Ascending aorta (tissue), 2 donors: ENCODE measurements around the gene CPNE6. TPM values are rescaled to one million over a fixed set of nuclear protein-coding genes. Genes with fewer than 3 reads are reported as not detected.

Source experiments
- DNase-seq, 2 donors: peaks; one replicate each; pipeline ENCODE4 v3.0.0-alpha.2; 2019; ENCODE audit warnings: low spot score in 2 of 2
- H3K27ac ChIP-seq, 2 donors: fragments of 200-600 bp; sonication (generic); one replicate each; pipeline ENCODE4 v1.5.1; 2016 to 2017; ENCODE audit warnings: mild to moderate bottlenecking in 1 of 2
- H3K27me3 ChIP-seq: fragments of 200-600 bp; sonication (generic); one replicate; pipeline ENCODE4 v1.5.1; 2017
- H3K36me3 ChIP-seq, 2 donors: fragments of 200-600 bp; sonication (generic); one replicate each; pipeline ENCODE4 v1.5.1; 2016
- H3K4me1 ChIP-seq, 2 donors: fragments of 200-600 bp; sonication (generic); one replicate each; pipeline ENCODE4 v1.5.1; 2016 to 2017; ENCODE audit warnings: mild to moderate bottlenecking in 1 of 2
- H3K4me3 ChIP-seq, 2 donors: fragments of 200-600 bp; sonication (generic); one replicate each; pipeline ENCODE4 v1.5.1; 2016 to 2017; ENCODE audit warnings: mild to moderate bottlenecking in 1 of 2
- H3K9me3 ChIP-seq, 2 donors: fragments of 200-600 bp; sonication (generic); one replicate each; pipeline ENCODE4 v1.5.1; 2016
- CTCF ChIP-seq, 3 experiments: fragments of 200-600 bp in 2 of 3; fragments of 450-650 bp in 1 of 3; sonication (generic) in 2 of 3; IDR thresholded peaks; one replicate each; pipeline ENCODE4 v1.5.1; 2016 to 2019; ENCODE audit warnings: antibody characterized with exemption in 3 of 3, mild to moderate bottlenecking in 1 of 3, moderate library complexity in 1 of 3
- intact Hi-C: fragments of 100-400 bp; cut with DNase I; formaldehyde crosslinking; loops from one replicate; pipeline ENCODE4 v1.15.1; 2023
- total RNA-seq: library from RNA; depleted of rRNA; stranded (reverse); fragments of >200 nt; gene quantifications from one replicate; pipeline ENCODE4 v1.1.0, GENCODE V29; 2016

CPNE6 gene
- total RNA-seq, 1 donor from 2014 or later = not detected

GRCh38 chr14:24051789-24052655, 19.3 kb upstream of the CPNE6 start, which contains the start of gene CARMIL3:
CARMIL3 (plus strand) TSS chr14:24052009; CDS start chr14:24052154, 145 bp downstream.
- H3K4me1 ChIP-seq = peaks cover 9 to 12% of the 10 kb centered on the region in 2 donors
- peak within 1 kb of the TSS; percentile 61 to 81 for H3K4me3 ChIP-seq
- no peaks in the 10 kb centered on the region for H3K9me3 ChIP-seq
- no peak within 1 kb of the TSS for H3K27ac ChIP-seq
- no peak for TF ChIP-seq CTCF (IDR thresholded peaks at IDR 0.05)
- H3K36me3 ChIP-seq = no peaks in the 10 kb centered on the region
- intact Hi-C loops = loop anchor here (2.0 kb wide), 1 partner anchor 37 kb away; no protein-coding TSS in a partner anchor
- H3K27me3 ChIP-seq = no peaks in the 10 kb centered on the region
- no peak for DNase-seq

GRCh38 chr14:24052656-24053547, 18.5 kb upstream of the CPNE6 start:
- no peaks in the 10 kb centered on the region for H3K9me3 ChIP-seq
- TF ChIP-seq CTCF (IDR thresholded peaks at IDR 0.05) = no peak
- H3K4me3 ChIP-seq = peak overlapping the region; percentile 61 to 81
- no peaks in the 10 kb centered on the region for H3K27me3 ChIP-seq
- peaks cover 9 to 12% of the 10 kb centered on the region in 2 donors for H3K4me1 ChIP-seq
- H3K36me3 ChIP-seq = no peaks in the 10 kb centered on the region
- peak in 1 of 2 donors; percentile 58 for DNase-seq
- H3K27ac ChIP-seq = no peak overlapping the region
- intact Hi-C loops = loop anchor here (2.0 kb wide), 1 partner anchor 38 kb away; no protein-coding TSS in a partner anchor

GRCh38 chr14:24053548-24054323, 17.6 kb upstream of the CPNE6 start:
- TF ChIP-seq CTCF (IDR thresholded peaks at IDR 0.05) = no peak
- H3K27ac ChIP-seq = no peak overlapping the region
- intact Hi-C loops = loop anchor here (2.0 kb wide), 1 partner anchor 39 kb away; no protein-coding TSS in a partner anchor
- H3K36me3 ChIP-seq = no peaks in the 10 kb centered on the region
- H3K4me3 ChIP-seq = no peak overlapping the region
- H3K4me1 ChIP-seq = peaks cover 9 to 12% of the 10 kb centered on the region in 2 donors
- no peaks in the 10 kb centered on the region for H3K9me3 ChIP-seq
- H3K27me3 ChIP-seq = no peaks in the 10 kb centered on the region
- DNase-seq = peak in 1 of 2 donors; percentile 50

GRCh38 chr14:24054324-24054641, 17.1 kb upstream of the CPNE6 start:
- Histone ChIP-seq H3K4me3 (no peak overlapping the region), H3K27me3 (no peaks in the 10 kb centered on the region), H3K36me3 (no peaks in the 10 kb centered on the region), H3K4me1 (peaks cover 9 to 12% of the 10 kb centered on the region in 2 donors), H3K27ac (no peak overlapping the region), H3K9me3 (no peaks in the 10 kb centered on the region)
- no peak for TF ChIP-seq CTCF (IDR thresholded peaks at IDR 0.05)
- peak in 1 of 2 donors; percentile 49 for DNase-seq
- intact Hi-C loops = no loop called here

- no peak for TF ChIP-seq CTCF (IDR thresholded peaks at IDR 0.05)
- intact Hi-C loops = no loop called here
- no peak overlapping the region for H3K4me3 ChIP-seq
These were observed 16.7 kb upstream of the CPNE6 start for GRCh38 chr14:24054646-24055045.

More at GRCh38 chr14:24054646-24055045, 16.7 kb upstream of the CPNE6 start:
- Histone ChIP-seq H3K36me3 (no peaks in the 10 kb centered on the region), H3K27me3 (no peaks in the 10 kb centered on the region), H3K27ac (no peak overlapping the region), H3K4me1 (peaks cover 9 to 12% of the 10 kb centered on the region in 2 donors), H3K9me3 (no peaks in the 10 kb centered on the region)
- peak in 1 of 2 donors; percentile 33 for DNase-seq
